Epithelial cell of proximal tubule (primary cell): ENCODE measurements around the gene KCNJ5. TPM values are rescaled to one million over a fixed set of nuclear protein-coding genes. Genes with fewer than 3 reads are reported as not detected.

Source experiments
- DNase-seq: peaks from one replicate; pipeline ENCODE4 v3.0.0-alpha.2; 2011; ENCODE audit warnings: low read depth
- H3K4me3 ChIP-seq: 2 replicates; pipeline ENCODE4 v1.5.1; 2011; ENCODE audit warnings: low read depth, mild to moderate bottlenecking, low read length
- CTCF ChIP-seq: conservative IDR thresholded peaks from 2 replicates; pipeline ENCODE4 v1.5.1; 2012; ENCODE audit warnings: low read depth, mild to moderate bottlenecking, low read length
- total RNA-seq: library from RNA; depleted of rRNA; stranded (reverse); fragments of >200 nt; gene quantifications from 2 replicates; pipeline ENCODE4 v1.2.3, GENCODE V29; 2015

The KCNJ5 gene
- total RNA-seq, 1 donor from 2014 or later = 0.23 TPM

GRCh38 chr11:128860571-128861361 lies 30.4 kb upstream of the KCNJ5 start:
- no peak overlapping the region for H3K4me3 ChIP-seq
- no peak for TF ChIP-seq CTCF
- no peak for DNase-seq

- peak overlapping the region; percentile 1 for H3K4me3 ChIP-seq
- no peak for DNase-seq
- no peak for TF ChIP-seq CTCF
Observed at GRCh38 chr11:128862406-128862805, 28.8 kb upstream of the KCNJ5 start.

DNA sequence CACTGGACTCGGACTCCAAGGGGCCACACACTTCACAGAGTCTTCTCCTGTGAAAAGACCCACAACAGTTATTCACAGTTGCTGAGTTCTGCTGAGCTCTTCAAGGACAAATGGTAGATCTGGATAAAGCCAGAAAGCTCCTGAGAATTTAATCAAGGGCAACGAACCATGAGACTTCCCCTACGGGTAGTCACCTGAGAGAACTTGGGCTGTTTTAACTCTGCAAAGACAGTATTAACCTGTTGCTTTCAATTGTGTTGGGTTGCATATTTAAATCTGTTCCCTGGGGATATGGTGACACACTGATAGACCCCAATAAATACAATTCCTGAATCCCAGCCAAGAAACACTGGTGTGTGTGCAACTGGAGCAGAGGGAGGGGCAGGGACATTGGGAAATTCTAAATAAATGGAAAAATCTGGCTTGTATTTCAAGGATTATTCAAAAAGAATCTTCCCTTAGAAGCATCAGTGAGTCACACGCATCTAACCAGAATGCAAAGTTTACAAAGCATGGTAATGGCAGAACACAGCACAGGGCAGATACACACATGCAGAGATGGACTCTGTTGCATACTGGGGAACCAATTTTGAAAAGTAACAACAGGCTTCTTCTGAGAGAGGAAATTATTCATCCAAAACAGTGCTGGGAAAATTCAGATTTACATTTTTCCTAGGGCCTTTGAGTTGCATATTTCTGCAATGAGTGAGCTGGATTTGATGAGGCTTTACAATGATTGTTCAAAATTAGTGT lies 28.1 kb upstream of the KCNJ5 start:
- TF ChIP-seq CTCF = no peak
- peak; percentile 44 for DNase-seq
- peak overlapping the region; percentile 1 for H3K4me3 ChIP-seq

- peak; percentile 74 for DNase-seq
- TF ChIP-seq CTCF = no peak
- H3K4me3 ChIP-seq = peak overlapping the region; percentile 49
Observed at GRCh38 chr11:128865490-128865889, 25.7 kb upstream of the KCNJ5 start.

DNA sequence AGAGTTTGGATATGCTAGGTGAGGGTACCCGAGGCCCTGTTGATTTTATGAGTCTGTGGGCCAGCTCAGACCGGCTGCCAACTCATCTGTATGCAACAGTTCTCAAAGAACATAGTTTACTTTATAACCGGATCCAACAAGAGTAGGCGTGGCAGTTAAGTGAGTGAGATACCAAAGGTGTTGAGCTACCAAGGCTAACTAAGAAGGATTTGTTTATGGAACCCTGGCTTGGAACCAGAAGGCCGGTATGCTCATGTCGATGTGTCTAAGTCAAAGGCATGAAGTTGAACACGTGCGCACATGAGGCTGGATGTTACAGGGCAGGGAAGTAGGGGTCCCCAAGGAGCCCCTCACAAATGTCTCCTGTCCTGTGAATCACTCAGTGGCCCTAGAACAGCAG lies 23.9 kb upstream of the KCNJ5 start, which contains the start of gene KCNJ1:
TSS of gene KCNJ1 (minus strand) at position 20 of the 400 bp plus-strand sequence. CDS start 27,053 bp downstream, outside the sequence.
- no peak for DNase-seq
- TF ChIP-seq CTCF = no peak
- H3K4me3 ChIP-seq = peak within 1 kb of the TSS; percentile 49

DNA sequence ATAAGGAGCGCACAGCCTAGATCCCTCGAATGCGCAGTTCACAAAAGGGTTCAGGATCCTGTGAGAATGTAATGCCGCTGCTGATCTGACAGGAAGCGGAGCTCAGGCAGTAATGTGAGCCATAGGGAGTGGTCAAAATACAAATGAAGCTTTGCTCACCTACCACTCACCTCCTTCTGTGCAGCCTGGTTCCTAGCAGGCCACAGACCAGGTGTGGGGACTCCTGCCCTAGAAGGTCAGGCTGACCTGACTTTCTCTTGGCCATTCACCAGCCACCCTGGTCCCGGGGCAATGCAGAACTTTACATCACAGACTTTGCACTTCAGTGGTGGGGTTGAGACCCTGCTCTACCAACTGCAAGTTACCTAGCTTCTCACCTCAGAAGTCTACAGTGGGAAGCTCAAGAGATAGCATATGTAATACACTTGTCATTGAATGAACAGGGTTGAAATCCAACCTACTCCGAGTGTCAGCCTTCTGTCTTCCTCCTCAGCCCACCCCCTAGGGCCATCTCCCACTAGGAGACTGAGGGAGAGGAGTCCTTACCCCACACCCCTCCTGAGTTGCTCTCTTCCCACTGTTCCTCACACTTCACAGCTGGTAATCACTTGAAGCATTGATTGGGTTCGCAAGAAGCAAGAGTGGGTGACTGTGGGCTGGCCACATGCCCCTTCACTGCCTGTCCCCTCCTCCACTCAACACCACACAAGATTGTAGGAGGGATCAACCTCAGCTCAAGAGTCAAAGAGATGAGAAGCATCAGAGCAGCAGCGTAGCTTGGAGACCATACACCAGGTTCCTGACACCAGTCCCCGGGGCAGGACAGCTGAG lies 22.1 kb upstream of the KCNJ5 start:
- TF ChIP-seq CTCF = no peak

More for the DNA sequence above, 22.1 kb upstream of the KCNJ5 start:
- no peak for DNase-seq
- no peak overlapping the region for H3K4me3 ChIP-seq
